ENCODE data around the gene DCAF5. TPM values are rescaled to one million over a fixed set of nuclear protein-coding genes. Genes with fewer than 3 reads are reported as not detected.

DCAF5 gene
- total RNA-seq, 2 donors from 2014 or later: 25.3 to 67.4 TPM

DNA sequence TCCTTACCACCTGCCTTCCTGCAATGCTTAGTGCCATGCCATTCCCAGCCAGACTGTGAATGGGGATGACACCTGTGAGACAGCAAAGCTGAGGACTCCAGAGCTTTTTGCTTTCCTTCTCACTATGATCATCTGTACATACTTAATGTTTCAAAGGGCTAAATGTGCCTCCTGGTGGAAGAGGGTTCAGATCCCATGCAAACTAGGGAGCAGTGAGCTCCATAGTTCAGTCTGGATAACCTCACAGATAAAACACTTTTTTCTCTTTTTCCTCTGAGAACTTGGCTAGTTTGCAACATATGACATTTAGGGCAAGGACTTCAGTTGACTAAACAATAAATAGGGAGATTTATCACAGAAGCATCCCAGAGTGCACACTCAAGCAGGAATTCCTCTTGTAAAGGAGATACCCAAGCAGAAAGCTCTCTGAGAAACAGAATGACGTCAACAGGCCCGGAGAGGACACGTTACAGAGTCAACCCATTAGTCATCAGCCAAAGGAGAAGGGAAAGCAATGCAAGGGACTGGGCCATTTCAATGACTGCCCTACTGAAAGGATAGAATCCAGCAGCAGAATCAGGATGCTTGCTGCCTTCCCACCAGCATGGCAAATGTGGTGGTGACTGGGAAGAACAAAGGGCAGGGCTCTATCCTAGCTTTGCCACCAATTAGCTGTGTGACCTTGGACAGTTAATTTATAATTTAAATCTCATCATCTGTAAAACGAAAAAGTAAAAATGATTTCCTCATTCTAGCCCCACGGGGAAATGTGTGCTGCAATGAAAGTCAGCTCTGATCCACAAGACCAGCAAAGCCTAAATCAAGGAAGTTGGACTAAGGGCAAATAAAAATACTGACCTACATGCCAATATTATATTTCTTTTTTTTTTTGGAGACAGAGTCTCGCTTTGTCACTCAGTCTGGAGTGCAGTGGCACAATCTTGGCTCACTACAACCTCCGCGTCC is 93.0 kb downstream of the DCAF5 start:
- peaks cover 2 to 5% of the 10 kb centered on the region in 2 donors for H3K36me3 ChIP-seq
- intact Hi-C loops (cut with DNase I): loop anchor here (5.0 kb wide), 1 partner anchor 78 kb away; no protein-coding TSS in a partner anchor
- no peak for DNase-seq (ENCODE audit: low spot score)
- WGBS: 81% methylated on average over 8 of the region's 8 CpGs
- H3K27me3 ChIP-seq (replicated peaks; ENCODE audit: insufficient read depth): no peaks in the 10 kb centered on the region
- H3K9me3 ChIP-seq: no peaks in the 10 kb centered on the region
- TF ChIP-seq POLR2A (IDR thresholded peaks at IDR 0.05) (no peak), CTCF (IDR thresholded peaks at IDR 0.05) (no peak), POLR2AphosphoS5 (IDR thresholded peaks at IDR 0.05) (no peak)
- no peak overlapping the region for H3K4me3 ChIP-seq
- no peak overlapping the region for H3K27ac ChIP-seq
- no peaks in the 10 kb centered on the region for H3K4me1 ChIP-seq (replicated peaks)

GRCh38 chr14:69055999-69056788 is 96.7 kb downstream of the DCAF5 start:
- Histone ChIP-seq H3K27me3 (replicated peaks; ENCODE audit: insufficient read depth) (no peaks in the 10 kb centered on the region), H3K27ac (no peak overlapping the region), H3K9me3 (no peaks in the 10 kb centered on the region), H3K4me3 (no peak overlapping the region), H3K4me1 (replicated peaks) (no peaks in the 10 kb centered on the region), H3K36me3 (peaks cover 4 to 14% of the 10 kb centered on the region in 2 donors)
- 29% methylated on average over 3 of the region's 3 CpGs for WGBS
- intact Hi-C loops (cut with DNase I): loop anchor here (5.0 kb wide), 1 partner anchor 74 kb away; no protein-coding TSS in a partner anchor
- no peak for TF ChIP-seq POLR2AphosphoS5 (IDR thresholded peaks at IDR 0.05)
- TF ChIP-seq CTCF (IDR thresholded peaks at IDR 0.05): peak in 1 of 4 experiments; percentile 23
- no peak for DNase-seq (ENCODE audit: low spot score)

DNA sequence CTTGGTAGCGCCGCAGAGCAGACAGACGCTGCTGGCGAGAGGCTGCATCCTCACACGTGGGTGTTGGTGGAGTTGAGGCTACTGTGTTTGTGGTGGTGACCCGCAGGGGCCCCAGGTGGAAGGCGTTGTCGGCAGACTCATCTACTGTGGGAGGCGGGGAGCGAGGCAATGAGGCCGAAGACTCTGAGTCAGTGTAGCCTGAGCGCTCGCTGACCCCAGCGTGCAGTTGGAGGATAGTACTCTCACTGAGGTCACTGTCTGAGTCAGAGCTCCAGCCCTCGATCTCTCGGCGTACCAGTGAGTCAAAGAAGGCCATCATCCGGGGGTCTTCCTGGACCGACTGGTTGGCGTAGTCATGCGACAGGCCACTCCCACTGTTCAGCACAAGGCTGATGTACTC is 97.8 kb downstream of the DCAF5 start:
- Histone ChIP-seq H3K4me1 (replicated peaks) (no peaks in the 10 kb centered on the region), H3K27ac (no peak overlapping the region), H3K4me3 (no peak overlapping the region), H3K27me3 (replicated peaks; ENCODE audit: insufficient read depth) (no peaks in the 10 kb centered on the region), H3K9me3 (no peaks in the 10 kb centered on the region), H3K36me3 (peaks cover 4 to 14% of the 10 kb centered on the region in 2 donors)
- no peak for DNase-seq (ENCODE audit: low spot score)
- TF ChIP-seq POLR2AphosphoS5 (IDR thresholded peaks at IDR 0.05): no peak
- TF ChIP-seq CTCF (IDR thresholded peaks at IDR 0.05): no peak
- no peak for TF ChIP-seq POLR2A (IDR thresholded peaks at IDR 0.05)
- 95% methylated on average over 21 of the region's 21 CpGs for WGBS
- intact Hi-C loops (cut with DNase I): loop anchor here (5.0 kb wide), 1 partner anchor 73 kb away; no protein-coding TSS in a partner anchor

GRCh38 chr14:69054030-69054429 is 98.9 kb downstream of the DCAF5 start:
- 81% methylated on average over 11 of the region's 11 CpGs for WGBS
- Histone ChIP-seq H3K4me3 (no peak overlapping the region), H3K4me1 (replicated peaks) (no peaks in the 10 kb centered on the region), H3K27ac (no peak overlapping the region), H3K27me3 (replicated peaks; ENCODE audit: insufficient read depth) (no peaks in the 10 kb centered on the region), H3K9me3 (no peaks in the 10 kb centered on the region), H3K36me3 (peaks cover 4 to 10% of the 10 kb centered on the region in 2 donors)
- no peak for TF ChIP-seq POLR2A (IDR thresholded peaks at IDR 0.05)
- no peak for TF ChIP-seq POLR2AphosphoS5 (IDR thresholded peaks at IDR 0.05)
- no peak for TF ChIP-seq CTCF (IDR thresholded peaks at IDR 0.05)
- no peak for DNase-seq (ENCODE audit: low spot score)
- intact Hi-C loops (cut with DNase I): no loop called here
